8988T (cell line): Measurements from ENCODE around the gene DDIT3.
A peak's percentile ranks its signal among the peaks of the same experiment; 100 is the strongest.

Source experiments
- DNase-seq: peaks from one replicate; pipeline ENCODE4 v3.0.0; 2011

DDIT3 gene

DNA sequence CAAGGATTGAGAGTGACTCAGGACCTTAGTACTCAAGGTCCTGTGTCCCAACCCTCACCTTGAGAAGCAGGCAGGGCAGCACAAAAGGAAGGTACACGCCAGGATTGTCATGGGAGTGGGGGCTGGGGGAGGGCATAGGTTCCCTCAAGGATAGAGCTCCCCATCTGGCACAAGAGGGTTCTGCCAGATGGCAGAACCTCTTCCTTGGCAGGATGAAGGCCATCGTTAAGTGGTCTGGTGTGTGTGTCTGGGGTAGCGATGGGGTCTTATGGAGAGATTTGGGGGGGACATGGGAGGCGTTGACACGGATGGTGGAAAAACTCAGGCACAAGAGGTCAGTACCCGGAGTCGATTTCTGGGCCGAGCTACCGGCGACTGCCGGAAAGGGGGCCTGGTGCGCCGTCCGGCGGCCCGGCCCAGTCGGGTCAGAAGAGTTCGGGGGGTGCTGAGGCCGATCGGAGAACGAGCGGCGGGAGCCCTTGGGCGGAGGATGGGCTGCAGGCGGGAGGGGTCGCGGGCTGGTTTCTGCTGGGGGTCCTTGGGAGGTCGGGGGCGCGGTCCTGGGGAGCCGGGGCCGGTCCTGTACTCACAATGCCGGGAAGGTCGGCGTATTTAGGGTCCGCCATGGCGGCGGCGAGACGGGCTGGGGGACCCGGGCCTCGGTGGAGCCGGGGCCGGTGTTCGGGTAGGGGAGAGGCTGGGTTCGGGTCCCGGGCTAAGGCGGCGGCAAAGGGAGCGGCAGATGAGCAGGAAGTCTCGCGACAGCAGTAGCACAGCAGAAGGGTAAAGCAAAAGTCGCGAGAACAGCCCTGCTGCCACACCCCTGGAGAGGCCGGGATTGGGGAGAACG is 26.3 kb upstream of the DDIT3 start, which contains the start of gene DCTN2:
DCTN2 (minus strand) TSS at position 755 of the 850 bp plus-strand sequence; CDS start at position 626, 129 bp downstream.
- DNase-seq = peak; percentile 95

DNA sequence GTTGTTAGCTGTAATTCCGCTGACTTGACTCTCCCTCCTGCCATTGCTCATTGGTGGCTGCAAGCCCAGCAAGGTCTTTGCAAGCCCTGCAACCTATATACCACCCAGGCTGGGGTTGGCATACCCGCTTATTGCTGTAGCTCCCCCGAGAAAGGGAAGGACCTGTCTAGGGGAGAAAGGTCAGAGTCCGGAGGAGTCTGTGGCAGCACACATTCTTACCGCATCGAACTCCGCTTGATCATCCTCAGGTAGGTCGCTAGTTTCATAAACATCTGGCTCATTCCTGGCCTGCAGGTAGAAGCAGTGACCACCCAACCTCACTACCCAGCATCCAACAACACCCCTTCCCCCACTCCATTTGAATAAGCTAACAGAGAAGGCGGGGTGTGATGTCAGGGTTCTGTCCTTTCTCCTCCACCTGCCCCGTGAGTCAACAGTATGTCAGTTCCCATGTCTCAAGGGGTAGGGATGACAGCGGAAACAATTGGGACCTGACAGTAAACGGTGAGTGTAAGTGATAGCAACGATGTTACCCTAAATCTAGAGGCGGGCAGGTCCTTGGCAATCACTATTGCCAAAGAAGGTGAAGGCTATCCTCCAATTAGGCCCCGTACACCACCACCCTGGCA is 25.6 kb upstream of the DDIT3 start:
- no peak for DNase-seq

DNA sequence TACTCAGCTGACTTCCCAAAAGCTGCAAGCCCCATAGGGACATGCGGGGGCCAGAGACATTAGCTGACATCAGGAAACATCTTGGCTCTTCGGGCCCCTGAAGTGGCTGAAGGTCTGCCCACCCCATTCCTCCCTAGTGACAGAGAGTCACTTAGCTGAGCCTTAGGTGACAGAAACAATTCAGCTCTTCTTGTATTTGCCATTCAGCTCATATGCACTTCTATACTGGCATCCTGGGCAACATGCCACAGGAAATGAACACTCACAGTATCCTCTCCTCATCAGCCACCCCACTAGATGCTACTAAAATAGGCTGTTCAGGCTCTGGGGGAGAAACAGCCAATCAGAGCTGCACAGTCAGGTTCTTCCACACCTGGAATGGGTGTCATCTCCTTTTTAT is 23.3 kb upstream of the DDIT3 start:
- no peak for DNase-seq

DNA sequence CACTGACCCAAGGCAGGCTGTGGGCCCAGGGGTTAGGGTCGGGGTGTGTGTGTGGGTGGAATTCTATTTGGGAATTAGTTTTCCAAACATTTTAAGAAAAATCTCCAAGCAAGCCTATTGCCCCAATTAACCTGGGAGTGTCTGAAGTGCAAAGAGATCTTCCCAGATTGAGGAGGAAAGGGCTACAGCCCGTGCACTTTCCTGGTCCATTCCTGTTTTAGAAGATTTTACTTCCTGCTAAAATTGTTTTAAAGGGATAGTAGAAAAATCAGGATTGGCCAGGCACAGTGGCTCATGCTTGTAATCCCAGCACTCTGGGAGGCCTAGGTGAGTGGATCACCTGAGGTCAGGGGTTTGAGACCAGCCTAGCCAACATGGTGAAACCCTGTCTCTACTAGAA is 21.4 kb upstream of the DDIT3 start:
- DNase-seq = no peak

DNA sequence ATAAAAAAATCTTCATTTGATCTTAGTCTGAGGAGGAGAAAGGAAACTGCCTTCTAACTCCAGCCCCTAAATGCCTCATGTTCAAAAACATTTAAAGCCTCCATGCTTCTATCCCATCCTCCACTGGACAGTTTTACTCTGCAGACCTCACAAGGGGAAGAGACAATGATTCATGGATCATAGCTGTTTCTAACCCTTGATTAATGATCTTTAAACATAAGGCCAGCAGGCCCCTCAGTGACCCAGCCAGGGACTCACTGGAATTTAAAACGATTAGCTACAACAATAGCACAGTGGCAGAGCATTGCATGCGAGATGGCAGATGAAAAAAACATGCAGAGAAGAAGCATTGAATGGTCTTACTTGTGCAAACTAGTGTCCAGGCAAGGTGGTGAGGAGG is 20.7 kb upstream of the DDIT3 start:
- no peak for DNase-seq

DNA sequence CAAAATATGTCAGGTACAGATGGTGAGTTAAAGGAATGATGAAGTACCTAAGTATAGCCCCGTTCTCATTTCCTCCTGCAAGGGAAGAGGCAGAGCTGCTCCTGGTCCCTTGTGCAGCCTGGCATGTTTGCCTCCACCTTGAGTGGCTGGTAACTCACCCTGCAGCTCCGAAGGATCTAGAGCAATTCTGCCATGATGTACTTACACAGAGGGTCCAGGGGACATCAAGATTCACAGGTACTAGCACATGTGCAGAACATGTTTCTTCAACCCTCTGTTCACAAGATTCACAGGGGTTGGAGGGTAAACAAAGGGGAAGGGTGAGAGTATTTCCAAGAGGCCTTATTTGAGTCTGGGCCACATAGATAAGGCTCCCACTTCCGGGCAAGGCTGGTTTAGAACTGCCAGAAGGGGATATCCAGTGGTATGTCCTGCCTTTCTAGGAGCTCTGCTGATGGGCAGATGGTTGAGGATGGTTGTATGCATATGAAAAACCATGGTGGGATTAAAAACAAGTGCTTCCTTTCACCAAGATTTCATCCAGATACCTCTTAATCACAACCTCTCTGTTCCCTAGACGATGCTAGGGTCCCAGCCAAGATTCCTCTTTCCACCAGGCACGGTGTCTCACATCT is 18.9 kb upstream of the DDIT3 start:
- no peak for DNase-seq

DNA sequence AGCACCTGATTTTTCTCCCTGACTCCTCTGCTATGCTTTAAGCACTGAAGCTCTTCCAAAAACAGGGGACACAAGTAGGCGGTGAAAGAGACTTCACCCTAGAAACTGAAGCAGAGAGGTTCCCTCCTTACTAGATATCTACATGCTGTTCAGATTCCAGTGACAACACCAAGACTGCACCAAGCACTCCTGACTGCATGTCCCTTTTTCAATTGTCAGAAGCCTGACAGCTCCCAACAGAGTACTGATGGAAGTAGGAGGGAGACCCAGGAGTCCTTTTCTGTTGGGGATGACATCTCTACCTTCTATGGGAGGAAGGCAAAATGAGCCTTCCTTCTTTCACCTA is 16.3 kb upstream of the DDIT3 start:
- no peak for DNase-seq

DNA sequence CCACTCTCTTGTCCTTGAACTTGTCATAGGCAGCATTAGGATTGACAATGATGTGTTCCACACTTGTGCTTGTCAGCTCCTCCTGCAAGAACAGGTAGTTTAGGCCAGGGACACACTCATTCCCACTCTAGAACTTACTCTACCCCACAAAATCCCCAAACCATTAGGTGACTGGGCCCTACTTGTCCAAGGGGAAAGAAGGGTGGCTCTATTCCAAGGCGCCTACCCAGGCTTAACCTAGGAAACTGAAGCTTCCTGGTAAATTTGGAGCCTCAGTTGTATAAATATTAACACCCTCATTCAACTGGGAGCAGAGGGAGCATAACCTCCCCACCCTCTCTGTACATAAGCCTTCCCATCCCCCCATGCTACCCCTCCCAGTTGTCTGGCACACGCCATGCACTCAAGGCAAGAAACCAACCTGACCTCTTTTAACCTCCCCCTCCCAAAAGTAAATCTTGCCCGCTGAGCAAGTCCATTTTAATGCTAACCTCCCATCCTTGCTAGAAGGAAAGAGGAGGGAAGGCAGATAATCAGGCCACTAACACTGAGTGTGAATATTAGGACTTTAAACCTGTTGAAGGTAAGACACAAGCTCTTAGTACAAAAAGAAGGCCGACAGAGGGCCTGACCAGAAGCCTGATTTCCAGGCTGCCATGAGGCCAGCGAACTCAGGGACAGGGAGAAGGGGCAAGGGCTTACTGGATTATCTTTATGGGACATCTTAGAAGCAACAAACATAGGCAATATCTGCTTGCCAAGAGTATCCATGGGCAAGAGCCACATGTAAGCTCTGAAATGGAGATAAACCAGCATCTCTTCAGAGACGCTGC is 15.7 kb upstream of the DDIT3 start:
- DNase-seq = no peak

DNA sequence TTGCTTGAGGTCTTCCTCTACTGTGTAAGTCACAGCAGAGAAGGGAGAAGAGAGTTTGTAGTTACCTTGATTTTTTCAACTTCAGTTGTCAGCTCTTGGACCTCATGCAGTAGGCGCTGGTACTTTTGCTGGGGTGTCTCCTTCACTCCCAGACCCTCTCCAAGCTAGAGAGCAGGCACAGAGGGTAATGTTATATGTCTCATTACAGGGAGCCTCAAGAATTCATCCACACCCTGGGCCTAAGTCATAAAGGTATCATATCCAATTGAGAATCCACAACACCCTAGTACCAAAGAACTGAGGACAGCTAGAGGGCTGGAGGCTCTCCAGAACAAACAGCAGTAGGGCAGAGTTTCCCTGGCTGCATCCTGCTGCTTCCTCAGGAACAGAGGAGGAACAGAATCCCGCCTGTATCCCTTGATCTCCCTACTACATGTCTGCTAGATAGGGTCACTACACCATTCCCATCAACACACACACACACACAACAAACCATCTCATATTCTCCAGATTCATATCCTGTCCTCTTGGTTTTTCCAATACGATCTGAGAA is 14.8 kb upstream of the DDIT3 start:
- no peak for DNase-seq

DNA sequence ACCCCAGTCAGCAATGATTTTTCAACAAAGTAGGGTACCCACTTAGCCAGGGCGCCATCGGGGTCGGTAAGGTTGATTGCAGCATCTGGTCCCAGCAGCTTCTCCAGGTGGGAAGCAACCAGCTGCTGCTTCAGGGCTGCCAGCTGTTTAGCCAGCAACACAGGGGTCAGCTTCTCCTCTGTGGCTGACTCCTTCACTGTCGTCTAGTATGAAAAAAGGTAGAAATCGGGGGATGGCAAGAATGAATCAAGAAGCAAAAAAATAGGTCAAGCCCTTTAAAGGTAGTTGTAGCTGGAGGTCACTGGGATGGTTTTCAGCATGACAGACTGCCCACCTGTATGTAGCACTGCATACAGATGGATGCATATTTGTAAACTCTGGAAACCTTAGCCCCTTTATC is 13.9 kb upstream of the DDIT3 start:
- DNase-seq = no peak

DNA sequence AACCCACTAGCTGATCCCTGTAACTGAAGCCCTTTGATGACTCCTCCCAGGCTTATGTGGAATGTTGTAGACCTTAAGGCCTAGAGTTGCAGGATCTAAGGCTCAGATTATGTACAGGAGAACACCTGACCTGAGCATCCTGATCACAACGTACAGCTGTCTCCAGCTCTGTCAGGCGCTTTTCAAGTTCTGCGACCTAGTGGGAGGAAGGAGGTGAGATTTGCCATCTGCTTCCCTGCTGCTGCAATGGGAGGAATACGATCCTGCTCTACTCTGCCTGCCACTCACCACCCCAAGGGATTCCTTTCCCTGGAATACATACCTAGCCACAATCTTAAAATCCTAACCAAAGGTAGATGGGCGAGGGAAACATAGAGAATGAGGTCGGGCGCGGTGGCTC is 12.8 kb upstream of the DDIT3 start:
- no peak for DNase-seq

DNA sequence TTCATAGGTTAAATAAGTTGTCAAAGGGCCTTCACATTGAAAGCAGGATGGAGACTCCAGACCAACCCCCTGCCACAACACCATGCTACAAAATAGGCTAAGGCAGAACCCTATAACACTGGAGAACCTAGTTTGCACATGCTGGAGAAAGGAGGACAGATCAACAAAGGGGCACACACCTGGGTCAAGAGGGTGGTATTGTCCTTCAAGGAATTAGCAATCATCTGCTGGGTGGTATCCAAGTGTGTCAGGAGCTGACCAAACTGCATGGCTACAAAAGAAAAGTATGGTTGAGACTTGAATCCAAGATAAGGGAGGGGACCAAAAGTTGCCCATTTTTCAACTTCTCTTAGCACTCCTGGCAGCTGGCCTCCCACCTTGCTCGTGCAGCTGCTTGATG is 11.5 kb upstream of the DDIT3 start:
- DNase-seq = no peak

DNA sequence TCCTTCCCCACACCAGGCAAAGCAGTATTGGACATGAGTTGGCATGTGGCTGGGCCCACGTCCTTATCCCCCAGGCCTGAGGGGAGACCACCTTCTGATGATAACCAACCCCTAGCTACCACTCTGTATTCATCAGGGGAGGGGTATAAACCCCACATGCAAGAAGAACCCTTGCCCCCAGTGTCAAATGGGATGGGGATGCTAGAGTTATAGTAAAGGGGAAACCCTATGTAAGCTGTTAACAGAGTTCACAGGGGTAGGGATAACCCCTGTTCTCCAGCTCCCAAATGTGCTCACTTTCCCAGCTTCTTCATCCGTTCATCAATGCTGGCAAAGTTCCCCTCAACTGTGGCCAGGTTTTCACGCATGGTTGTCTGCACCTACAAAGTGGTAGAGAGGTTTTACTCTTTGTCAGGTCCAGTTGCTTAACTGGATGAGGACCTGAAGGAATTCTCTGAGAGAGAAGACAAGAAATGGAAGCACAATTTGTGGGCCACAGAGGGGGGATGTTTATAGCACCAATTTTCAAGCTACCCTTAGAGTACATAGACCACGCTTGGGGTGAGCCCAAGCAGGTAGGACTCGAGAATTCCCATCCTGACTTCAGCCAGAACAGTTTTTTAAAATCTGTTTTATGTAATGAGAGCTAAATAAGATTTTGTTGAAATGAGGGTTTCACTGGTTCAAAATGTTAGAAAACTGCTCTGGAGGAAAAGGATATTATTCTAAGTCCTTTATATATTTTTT is 10.3 kb upstream of the DDIT3 start:
- DNase-seq = no peak

DNA sequence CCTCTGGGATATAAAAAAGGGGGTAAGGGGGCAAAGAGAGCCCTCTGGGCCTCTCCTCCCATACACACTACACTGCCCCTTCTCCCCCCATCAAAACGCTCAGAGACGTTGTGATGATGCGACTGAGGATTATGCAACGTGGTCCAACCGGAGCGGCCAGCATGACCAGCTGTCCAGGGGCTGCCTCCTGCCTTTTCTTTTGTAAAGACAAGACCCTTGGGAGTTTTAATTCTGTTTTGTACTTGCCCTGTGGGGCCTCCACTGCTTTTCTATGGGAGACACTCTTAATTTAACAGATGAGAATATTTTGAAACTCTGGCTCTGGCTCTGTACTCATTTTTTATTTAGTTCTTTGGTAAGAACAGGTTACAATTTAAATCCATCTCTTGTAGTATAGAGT is 9.5 kb upstream of the DDIT3 start:
- DNase-seq = no peak

DNA sequence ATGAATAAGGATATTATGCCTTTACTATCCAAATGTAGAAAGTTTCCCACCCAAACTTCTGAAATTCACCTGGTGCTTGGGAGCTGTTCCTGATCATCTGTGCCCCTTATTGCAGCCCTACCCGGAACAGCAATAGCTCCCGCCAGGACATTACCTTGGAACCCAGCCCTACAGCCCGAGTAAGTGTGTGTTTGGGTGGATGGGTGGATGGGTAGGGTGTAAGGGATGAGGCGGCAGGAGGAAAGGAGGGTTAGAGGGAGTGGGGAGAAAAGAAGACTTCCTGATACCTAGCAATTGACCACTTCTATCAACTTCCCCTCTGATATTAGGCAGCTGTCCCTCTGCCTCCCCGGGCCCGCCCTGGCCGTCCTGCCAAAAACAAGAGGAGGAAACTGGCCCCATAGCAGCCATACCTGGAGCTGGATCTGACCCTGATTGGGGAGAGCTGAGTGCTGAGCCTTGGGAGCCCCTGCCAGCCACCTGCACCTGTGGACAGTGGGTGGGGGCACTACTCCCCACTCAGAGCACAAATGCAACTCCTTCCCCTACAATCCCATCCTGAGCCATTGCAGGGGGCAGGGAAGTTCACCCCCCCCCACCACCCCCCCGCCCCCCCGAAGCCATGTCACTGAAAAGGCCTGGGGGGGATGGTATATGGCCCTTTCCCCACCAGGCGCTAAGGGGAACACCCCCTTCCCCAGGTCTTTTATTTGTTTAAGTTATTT is 8.7 kb upstream of the DDIT3 start:
- DNase-seq = no peak

DNA sequence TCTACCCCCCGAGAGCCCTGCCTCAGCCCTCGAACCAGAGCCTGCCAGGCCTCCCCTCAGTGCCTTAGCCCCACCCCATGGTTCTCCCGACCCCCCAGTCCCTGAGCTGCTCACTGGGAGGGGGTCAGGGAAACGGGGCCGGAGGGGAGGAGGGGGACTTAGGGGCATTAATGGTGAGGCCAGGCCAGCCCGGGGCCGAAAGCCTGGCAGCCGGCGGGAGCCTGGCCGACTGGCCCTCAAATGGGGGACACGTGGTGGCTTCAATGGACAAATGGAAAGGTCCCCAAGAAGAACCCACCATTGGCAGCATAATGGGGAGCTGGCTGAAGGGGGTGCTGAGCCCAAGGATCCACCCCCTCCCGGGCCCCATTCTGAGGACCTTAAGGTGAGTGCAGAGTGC is 7.9 kb upstream of the DDIT3 start:
- no peak for DNase-seq

DNA sequence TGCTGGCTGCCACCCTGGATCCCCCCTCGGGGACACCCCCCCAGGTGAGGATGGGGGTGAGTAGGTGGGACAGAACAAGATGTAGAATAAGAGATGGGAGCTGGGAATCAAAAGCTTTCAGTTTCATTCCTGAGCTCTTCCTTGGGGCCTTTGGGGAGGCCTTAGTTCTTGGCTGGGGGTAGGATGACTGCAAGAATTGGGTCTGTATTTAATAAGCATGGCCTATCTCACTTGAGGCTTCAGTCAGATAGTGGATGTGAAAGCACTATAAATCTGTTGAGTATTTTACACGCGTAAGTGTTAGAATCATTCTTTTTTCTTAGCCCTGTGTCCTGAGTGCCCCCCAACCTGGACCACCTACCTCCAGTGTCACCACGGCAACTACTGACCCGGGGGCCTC is 6.9 kb upstream of the DDIT3 start:
- DNase-seq = no peak

DNA sequence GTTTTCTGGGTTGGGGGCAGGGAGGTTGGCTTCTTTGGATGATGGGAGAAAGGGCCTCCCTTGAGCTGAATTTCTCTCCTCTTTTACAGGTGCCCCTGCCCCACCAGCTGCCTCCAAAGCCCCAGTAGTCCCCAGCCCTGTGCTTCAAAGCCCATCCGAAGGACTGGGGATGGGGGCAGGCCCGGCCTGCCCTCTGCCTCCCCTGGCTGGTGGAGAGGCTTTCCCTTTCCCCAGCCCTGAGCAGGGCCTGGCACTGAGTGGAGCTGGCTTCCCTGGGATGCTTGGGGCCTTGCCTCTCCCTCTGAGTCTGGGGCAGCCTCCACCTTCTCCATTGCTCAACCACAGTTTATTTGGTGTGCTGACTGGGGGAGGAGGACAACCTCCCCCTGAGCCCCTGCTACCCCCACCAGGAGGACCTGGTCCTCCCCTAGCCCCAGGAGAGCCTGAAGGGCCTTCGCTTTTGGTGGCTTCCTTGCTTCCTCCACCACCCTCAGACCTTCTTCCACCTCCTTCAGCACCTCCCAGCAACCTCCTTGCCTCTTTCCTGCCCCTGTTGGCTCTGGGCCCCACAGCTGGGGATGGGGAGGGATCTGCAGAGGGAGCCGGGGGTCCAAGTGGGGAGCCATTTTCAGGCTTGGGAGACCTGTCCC is 6.3 kb upstream of the DDIT3 start:
- DNase-seq = no peak

DNA sequence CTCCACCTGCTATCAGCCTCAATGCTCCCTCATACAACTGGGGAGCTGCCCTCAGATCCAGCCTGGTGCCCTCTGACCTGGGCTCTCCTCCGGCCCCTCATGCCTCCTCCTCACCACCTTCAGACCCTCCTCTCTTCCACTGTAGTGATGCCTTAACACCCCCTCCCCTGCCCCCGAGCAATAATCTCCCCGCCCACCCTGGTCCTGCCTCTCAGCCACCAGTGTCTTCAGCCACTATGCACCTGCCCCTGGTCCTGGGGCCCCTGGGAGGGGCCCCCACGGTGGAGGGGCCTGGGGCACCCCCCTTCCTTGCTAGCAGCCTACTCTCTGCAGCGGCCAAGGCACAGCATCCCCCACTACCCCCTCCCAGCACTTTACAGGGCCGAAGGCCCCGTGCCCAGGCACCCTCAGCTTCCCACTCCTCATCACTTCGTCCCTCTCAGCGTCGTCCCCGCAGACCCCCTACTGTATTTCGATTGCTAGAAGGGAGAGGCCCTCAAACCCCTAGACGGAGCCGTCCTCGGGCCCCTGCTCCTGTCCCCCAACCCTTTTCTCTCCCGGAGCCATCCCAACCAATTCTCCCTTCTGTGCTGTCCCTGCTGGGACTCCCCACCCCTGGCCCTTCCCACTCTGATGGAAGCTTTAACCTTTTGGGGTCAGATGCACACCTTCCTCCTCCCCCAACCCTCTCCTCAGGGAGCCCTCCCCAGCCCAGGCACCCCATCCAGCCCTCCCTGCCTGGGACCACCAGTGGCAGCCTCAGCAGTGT is 5.5 kb upstream of the DDIT3 start:
- no peak for DNase-seq
